Stimulated activated CD4-positive, alpha-beta T cell treated with anti-CD3 and anti-CD28 coated beads, TNF-alpha, amount 100 ng/mL, for 4 hours (primary cell): ENCODE results near the gene FAM222B.
"Not testable (repeated sequence)": the region's sequence is repeated elsewhere in the genome, so short reads cannot be mapped to it uniquely, and the experiment has no call there.

Experiments used
- DNase-seq, 3 experiments: peaks; one replicate each; pipeline ENCODE4 v3.0.0-alpha.2; 2020; ENCODE audit warnings: low read depth in 3 of 3

Gene FAM222B

DNA sequence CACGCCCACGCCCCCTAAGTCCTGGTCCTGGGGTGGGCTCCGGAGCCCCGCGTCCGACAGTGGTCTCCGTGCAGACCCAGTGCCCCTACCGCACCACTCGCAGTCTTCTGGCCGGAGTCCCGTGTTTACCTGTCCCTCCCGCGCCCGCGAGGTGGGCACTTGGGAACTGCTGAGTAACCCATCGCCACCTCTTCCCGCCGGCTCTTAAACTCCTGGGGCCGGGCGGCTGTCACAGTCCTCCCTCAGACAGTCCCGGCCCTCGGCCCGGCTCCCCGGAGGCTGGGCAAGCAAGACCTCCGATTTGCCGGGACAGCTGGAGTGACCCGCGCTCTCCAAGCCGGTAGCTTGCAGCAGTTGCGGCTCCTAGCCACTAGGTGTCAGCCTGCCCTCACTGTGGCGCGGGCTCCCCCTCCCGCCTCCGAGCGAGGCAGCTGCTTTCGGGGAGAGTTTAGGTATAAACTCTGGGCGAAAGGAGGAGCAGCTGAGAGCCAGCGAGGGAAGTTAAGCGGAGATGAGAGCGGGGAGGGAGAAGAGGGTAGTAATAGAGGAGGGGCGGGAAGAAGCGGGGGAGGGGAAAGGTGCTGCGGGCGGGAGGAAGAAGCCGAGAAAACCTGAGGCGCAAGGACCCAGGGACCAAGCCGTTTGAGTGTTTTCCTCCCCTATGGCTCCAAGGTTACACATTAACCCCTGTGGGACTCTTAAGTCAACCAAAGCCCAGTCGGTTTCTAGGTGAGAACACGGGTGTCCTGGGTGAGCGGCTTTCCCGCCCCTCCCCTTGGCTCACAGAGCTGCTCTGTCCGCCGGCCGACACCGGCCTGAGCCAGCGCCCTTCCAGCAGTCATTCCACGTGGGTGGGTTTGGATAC is 115.7 kb downstream of the FAM222B start:
- DNase-seq = peak; percentile 84 to 87 (median 86)

DNA sequence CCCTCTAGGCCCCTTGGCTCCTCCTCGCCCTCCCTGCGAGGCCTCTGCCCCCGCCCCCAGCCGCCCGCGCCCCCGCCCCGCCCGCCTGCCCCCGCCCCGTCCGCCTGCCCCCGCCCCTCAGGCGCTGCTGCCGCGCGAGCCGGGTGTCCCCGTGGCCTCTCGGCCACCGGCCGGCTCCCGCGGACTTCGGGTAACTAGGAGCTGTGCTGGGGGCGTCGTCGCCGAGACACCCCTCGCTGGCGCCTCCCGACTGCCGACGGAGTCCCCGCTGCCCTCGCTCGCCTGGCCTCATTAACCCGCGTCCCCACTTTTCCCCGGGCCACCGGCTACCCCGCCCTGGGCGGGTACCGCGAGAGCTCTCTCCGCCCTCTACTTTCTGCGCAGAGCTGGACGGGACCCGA is 116.4 kb downstream of the FAM222B start, which contains the start of gene TLCD1:
Gene TLCD1 (minus strand): TSS at position 8 of the 401 bp plus-strand sequence. CDS start 136 bp downstream, outside the sequence.
- peak in 2 of 3 experiments; percentile 37 to 69 for DNase-seq

DNA sequence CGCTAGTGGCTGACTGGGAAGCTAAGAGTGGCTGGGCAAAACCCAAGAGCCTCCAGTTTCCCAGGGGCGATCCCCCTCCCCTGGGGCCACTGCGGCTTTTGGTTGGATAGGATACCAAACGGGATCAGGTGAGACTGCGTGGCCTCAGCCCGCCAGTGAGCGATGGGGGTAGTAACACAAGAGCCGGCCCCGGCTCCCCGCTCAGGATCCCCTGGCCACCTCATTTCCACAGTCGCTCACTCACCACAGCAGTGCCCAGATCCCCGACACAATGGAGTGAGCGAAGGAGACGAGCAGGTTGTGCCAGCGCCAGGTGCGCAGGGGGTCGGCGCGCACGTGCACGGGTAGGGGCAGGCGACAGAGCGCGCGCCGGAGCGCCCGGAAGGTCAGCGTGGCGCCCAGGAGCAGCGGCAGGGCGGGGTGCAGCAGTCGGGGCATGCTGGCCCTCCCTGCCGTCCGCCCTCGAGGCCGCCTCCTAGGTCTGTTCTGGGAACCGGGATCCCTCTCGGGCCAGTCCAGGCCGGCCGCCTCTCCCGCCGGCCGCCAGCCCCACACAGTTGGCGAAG is 116.8 kb downstream of the FAM222B start:
- DNase-seq = peak in 1 of 3 experiments; percentile 55

DNA sequence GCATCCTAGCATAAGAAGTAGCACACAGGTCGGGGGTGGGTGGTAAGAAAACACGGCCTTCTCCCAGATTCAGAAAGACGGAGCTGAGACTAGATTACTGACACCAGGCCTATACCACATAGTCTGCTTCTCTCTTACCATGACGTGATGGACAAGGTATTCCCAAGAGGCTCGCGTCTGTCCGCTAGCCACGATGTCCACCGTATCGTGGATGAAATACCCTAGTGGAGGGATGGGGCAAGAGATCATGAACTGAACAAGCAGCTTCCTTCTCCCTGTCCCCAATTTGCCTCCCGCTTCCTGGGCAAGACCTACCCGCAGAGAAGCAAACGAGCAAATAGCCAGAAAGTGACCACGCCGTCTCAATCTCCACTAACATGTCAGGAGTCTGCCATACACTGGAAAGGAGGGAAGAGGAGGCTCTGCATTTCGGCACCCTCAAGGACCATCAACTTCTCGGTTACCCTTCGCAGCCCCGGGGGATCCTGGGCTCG is 117.4 kb downstream of the FAM222B start:
- peak in 1 of 3 experiments; percentile 33 for DNase-seq

DNA sequence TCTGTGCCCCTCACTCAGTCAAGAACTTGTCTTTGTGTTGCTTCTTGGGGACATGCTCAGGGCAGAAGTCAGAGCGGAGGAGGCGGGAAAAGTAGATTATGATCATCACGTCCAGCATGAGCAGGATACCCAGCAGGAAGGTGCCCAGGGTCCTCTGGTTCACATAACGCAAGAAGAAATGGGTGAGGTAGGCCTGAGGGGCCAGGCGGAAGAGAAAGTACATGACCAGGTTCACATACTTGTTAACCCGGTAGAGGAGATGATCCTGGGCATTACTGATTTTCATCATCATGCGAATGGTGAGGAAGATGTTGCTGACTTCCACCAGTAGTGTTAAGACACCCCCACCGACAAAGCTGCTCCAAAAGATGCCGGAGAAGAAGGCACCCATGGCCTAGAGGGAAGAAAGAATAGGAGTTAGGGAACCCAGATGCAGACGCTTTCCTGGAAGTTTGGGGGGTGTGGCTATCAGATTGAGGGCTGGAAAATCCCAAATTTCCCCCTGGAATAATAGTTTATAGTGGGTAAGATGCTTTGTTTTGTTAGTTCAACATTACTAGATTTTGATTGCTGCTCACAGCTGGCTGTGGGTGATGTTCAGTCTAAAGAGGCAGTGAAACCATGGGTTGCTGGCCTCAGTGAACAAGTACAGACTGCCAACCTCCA is 118.0 kb downstream of the FAM222B start:
- no peak for DNase-seq

DNA sequence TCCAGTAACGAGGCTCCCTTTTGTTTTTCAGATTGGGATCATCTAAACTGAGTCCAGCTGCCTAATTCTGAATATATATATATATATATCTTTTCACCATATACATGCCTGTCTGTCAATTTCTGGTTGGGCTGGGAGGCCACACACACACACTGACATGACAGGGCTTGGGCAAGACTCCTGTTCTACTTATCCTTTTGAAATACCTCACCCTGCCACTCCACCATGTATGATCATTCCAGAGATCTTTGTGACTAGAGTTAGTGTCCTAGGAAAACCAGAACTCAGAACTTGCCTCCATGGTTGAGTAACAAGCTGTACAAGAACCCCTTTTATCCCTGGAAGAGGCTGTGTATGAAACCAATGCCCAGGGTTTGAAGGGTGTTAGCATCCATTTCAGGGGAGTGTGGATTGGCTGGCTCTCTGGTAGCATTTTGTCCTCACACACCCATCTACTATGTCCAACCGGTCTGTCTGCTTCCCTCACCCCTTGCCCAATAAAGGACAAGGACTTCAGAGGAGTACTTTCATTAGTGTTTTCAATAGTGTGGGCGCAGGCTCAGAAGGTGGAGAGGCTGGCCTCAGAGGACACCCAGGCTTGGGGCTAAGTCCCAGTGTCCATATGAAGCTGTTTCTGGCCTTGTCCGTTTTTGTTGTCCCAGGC is 118.6 kb downstream of the FAM222B start:
- DNase-seq = not testable (repeated sequence)

DNA sequence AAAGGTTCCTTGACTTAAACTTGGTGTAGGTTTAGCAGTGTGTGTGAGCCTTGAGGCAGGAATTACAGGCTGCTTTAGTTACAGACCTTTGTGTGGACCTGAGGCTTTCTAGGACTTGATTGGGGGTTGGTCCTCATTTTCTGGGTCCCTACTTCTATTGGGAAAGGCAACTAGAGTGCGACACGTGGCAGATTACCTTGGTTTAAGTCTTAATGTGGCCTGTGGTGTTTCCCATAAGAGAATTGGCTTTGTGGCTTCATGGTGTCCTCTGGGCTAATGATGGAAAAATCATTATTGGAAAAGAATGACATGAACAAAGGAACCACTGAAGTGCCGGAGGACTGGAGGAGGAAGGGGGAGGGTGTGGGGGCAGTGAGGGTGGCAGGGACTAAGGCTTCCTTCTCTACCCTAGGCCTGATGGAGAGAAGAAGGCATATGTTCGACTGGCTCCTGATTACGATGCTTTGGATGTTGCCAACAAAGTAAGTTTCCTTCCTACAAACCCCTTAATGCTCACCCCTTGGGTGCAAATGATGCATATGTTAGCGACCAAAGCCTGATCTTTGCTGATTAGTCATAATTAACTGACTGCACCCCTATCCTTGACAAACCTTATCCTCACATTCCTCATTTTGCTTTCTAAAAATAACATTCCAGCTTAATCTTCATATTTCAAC is 119.3 kb downstream of the FAM222B start:
- DNase-seq = no peak

DNA sequence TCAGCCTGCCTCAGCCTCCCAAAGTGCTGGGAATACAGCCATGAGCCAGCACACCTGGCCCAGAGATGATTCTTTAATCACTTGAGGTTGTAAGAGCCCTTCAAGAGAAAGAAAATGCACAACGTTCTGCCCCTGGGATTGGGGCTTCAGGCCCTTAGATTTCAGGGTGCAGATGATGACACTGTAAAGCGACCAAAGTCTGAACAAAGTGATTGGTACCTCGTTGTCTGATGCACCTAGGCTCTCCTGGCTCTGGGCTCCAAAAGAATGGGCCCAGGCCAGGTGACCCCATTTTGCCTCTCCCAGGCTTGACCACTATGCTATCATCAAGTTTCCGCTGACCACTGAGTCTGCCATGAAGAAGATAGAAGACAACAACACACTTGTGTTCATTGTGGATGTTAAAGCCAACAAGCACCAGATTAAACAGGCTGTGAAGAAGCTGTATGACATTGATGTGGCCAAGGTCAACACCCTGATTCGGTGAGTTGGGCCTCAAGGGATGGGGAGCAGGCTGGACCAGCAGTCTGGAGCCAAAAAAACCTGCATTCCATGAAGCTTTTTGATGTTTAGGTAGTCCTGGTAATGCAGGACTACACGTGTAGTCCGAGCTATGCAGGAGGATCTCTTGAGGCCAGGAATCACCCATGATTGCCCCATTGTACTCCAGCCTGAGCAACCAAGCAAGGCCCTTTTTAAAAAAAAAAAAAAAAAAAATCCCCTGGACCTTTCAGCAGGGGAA is 120.0 kb downstream of the FAM222B start:
- DNase-seq = no peak

DNA sequence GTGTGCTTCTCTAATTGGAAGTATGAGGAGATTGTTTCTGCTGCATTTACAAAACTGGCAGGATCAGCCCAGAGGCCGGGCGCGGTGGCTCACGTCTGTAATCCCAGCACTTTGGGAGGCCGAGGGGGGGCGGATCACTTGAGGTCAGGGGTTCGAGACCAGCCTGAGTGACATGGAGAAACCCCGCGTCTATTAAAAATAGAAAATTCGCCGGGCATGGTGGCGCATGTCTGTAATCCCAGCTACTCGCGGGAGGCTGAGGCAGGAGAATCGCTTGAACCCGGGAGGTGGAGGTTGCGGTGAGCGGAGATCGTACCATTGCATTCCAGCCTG is 121.6 kb downstream of the FAM222B start:
- DNase-seq = not testable (repeated sequence)

DNA sequence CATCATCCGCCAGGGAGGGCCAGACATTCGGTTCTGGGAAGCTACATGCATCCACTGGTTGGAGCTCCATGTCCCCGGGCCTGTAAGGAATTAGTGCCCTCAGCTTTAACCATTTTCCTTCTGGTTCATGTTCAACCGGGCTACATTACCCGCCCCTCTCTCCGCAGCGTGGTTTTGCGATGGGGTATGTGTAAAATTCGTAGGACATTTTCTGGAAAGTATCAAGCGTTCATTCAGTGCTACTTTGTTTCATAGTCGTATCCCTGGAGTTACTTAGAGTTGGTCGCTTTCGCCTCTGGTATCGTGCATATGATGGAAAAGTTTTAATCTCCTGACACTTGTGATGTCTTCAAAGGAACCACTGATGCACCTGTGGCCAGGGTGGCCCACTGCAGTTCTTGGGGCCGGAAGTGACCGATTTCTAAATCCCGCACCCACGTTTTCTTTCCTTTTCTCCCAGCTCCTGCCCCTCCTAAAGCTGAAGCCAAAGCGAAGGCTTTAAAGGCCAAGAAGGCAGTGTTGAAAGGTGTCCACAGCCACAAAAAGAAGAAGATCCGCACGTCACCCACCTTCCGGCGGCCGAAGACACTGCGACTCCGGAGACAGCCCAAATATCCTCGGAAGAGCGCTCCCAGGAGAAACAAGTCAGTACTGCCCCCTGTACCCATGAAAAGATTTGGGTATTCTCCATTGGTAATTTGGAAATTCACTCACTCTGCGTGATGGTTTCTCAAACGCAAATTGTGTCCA is 122.2 kb downstream of the FAM222B start:
- DNase-seq = peak in 1 of 3 experiments; percentile 35

DNA sequence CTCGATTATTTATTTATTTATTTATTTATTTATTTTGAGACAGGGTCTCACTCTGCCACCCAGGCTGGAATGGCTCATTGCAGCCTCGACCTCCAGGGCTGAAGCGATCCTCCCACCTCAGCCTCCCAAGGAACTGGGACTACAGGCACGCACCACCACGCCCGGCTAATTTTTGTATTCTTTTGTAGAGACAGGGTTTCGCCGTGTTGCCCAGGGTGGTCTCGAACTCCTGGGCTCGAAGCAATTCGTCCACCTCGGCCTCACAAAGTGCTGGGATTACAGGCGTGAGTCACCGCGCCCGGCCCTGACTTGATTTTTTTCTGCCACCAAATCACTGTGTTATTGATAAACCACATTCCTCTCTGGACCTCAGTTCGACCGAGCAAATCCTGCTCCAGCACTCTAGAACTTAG is 123.6 kb downstream of the FAM222B start:
- DNase-seq = no peak

DNA sequence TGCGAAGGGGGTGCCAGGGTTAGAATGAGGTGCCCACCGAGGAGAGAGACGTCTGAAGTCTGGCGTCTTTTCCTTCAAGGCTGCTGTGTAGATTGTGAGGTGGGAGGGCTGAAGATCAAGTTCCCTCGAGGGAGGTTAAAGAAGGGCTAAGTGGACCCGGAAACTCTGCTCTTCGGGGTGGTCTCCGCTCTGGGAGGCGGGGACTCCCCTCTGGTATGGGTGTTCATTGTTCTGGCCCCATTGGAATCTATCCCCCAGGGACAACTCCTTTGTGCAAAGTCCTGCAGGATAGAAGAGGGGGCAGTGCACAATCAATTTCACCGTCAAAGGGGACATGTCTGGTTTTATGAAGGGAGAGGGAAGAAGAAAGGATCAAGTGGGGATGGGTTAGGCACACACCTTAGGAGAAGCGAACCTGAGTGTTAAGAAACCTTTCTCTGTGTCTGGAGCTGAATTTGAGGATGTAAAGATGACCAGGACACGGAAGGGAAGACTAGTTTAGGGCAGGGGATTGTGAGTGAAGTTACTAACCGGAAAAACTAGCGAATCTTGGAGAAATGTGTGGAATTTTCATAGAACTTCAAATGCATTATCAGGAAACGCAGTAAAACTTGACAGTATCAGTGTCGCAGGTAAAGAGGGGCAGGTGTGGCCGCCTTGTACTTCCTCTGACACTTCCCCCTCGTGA is 124.1 kb downstream of the FAM222B start:
- DNase-seq = no peak

DNA sequence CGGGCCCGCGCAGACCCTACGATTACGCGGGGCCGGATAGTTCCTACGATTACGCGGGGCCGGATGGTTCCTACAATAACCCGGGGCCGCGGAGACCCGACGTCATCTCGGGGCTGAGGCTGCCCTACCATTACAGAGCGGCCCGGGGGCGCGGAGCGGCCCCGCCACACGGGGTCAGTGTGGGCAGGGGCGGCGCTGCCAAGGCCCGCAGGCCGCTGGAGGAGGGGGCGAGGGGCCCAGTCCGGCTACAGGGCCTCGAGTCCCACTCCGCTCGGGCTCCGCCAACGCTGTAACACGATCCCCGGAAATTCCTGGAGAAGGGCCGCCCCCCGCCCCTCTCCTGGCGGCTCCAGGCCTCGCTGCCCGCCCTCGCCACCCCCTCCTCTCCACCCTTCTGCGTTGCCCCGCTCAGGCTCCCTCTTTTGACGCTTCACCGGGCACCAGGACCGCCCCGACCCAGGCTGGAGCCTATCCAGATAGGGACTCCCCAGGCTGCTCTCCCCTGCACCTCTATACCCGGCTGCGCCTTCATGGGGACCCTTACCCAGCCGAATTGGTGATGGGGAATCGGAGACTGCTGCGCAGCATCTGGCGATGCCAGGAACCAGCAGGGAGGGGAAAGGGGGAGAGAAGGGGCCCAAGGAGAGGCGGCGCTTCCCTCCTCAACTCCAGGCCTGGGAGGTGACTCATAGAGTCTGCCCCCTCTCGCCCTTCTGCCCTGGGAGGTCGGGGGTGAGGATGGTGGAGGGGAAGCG is 124.8 kb downstream of the FAM222B start, which contains the start of gene RAB34:
Gene RAB34 (minus strand): TSS at position 291 of the 755 bp plus-strand sequence. CDS start 602 bp downstream, outside the sequence.
- DNase-seq = peak in 1 of 3 experiments; percentile 33

DNA sequence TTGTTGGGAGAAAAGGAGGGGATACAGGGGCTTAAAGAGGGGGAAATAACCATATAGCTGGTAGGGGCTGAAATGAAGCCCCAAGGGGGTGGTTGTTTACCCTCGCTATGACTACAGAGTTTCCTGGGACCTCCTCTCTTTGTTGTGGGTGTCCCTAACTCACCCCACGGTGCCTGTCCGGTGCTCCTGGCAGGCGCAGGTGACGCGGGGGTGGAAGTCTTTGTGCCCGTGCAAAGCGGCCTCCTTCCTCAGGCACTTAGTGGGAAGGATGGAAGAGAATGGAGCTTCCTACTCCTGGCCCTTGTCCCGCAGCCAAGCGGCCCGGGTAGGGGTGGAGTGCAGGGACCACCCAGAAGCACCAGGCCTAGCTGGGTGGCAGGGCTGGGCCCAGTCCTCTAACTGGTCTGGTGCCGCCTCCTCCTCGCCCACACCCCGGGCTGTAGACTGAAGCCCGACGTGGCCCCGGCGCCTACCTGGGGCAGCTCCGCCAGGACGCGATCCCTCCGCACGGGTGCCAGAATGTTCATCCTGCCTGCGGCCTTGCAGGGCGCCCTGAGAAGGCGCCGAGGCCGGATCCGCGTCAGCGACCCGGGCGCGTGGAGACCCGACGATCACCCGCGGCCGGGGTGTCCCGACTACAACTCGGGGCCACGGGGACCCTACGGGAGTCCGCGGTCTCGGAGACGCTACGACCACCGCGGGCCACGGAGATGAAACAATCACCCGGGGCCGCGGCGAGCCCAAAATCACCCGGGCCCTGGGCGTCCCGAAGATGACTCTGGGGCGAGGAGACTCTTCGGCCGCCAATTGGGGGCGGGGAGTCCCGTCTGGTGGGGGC is 125.6 kb downstream of the FAM222B start:
- DNase-seq = no peak

DNA sequence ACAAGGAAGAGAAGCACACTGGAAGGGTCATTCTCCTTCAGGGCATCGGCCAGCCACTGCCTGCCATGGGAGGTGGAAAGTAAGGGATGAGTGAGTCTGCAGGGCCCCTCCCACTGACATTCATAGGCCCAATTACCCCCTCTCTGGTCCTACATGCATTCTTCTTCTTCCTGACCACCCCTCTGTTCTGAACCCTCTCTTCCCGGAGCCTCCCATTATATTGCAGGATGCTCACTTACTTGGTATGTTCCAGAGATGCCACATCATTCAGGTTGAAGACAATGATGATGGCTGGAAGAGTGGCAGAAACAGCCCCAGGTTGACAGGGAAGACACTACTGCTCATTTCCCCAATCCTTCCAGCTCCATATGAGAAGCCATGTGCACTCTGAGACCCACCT is 127.4 kb downstream of the FAM222B start:
- no peak for DNase-seq

DNA sequence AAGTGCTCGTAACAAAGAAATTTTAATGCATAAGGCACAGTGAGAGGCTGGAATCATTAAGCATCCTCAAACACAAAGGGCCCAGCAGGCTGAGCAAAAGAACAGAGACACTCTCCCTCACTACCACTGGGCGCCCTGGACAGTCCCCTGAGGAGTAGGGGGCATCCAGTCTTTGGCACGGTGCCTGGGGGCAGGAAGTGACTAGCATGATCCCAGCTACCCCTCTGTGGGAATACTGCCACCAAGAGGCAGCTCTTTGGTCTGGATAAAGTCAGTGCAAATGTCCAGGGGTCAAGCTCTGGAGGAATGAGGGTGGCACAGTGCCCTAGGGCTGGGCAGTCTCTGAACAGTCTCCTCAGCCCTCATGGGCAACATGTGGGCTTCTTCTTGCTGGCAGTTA is 128.3 kb downstream of the FAM222B start:
- DNase-seq = no peak

DNA sequence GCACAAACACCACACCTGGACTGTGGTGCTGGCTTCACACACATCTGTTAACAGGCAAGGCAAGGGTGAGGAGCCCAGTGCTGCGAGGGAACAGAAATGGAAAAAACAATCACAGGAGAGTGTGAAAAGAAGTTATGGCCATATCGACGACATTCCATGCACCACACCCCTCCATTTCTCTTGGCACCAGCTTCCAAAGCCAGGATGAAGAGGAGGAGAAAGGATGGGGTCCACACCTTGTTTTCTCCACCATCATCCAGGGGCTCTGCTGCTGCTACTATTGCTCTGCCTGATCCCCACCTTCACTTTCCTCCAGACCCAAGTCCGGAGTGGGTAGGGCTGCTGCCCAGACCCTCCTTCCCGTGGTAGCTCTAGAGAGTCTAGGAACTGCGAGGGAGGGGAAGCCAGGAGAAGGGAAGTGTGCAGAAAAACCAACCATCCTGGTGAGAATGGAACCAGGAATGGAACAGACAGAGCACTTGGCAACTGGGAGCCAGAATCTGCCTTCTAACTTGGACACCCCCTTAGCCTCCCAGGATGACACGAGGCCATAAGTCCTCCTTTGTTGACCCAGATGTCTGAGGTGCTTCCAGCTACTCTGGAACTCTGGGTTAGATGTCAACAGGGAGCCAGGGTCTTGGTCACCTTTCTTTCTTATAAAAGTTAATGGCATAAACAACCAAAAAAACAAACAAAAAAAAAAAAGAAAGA is 129.7 kb downstream of the FAM222B start:
- no peak for DNase-seq
